Psoas muscle (tissue), 8 donors: ENCODE data around the gene HMOX1. TPM values are rescaled to one million over a fixed set of nuclear protein-coding genes. Genes with fewer than 3 reads are reported as not detected.

Source experiments
- ATAC-seq, 4 donors: fragments of 200-7000 bp; cut with Tn5 transposase; one replicate each; pipeline ENCODE4 v1.9.1; 2020; ENCODE audit warnings: moderate library complexity in 3 of 4, mild to moderate bottlenecking in 2 of 4
- DNase-seq, 2 donors: peaks; one replicate each; pipeline ENCODE4 v3.0.0-alpha.2; 2020
- H3K27ac ChIP-seq: fragments of 200-600 bp; one replicate; pipeline ENCODE4 v1.8.0; 2022
- H3K27me3 ChIP-seq, 3 donors: fragments of 200-600 bp in 1 of 3; one replicate each; pipeline versions ENCODE4 v1.6.1 to v1.8.0; 2013 to 2022; ENCODE audit warnings: low read length in 2 of 3, mild to moderate bottlenecking in 2 of 3, moderate library complexity in 1 of 3; ENCODE audit not compliant: insufficient read depth in 3 of 3
- H3K36me3 ChIP-seq, 2 donors: fragments of 200-600 bp in 1 of 2; one replicate each; pipeline versions ENCODE4 v1.6.1 to v1.8.0; 2013 to 2022; ENCODE audit warnings: low read depth in 1 of 2, mild to moderate bottlenecking in 1 of 2, moderate library complexity in 1 of 2; ENCODE audit not compliant: insufficient read depth in 1 of 2
- H3K4me1 ChIP-seq: fragments of 200-600 bp; one replicate; pipeline ENCODE4 v1.8.0; 2022
- H3K4me3 ChIP-seq: fragments of 200-600 bp; one replicate; pipeline ENCODE4 v1.8.0; 2022; ENCODE audit warnings: mild to moderate bottlenecking
- H3K9me3 ChIP-seq: fragments of 200-600 bp; one replicate; pipeline ENCODE4 v1.8.0; 2022
- WGBS, 3 donors: extraction: QIAGEN DNeasy Blood & Tissue Kit; methylation state at CpG; one replicate each; pipeline versions ENCODE4 v1.1.6 to v1.1.7; 2013; 5-methylcytosine and 5-hydroxymethylcytosine counted together
- intact Hi-C, 2 donors: fragments of 100-400 bp; cut with DNase I; formaldehyde crosslinking; loops; one replicate each; pipeline versions ENCODE4 v1.11.0 to v1.14.2; 2022
- polyA plus RNA-seq, 3 donors: library from polyadenylated mRNA; stranded (reverse); fragments of 200-250 nt; gene quantifications; one replicate each; pipeline ENCODE4 v1.2.3, GENCODE V29; 2013
- total RNA-seq, 4 donors: library from RNA; stranded (reverse); fragmentation: NEBNext Ultra II Directional in 2 of 4; extraction: Animal tissue kit (Norgen Biotek cat#: 25700) in 2 of 4; gene quantifications; one replicate each; pipeline versions ENCODE4 v1.2.1 to v1.2.4, GENCODE V29; 2021 to 2023
- TF ChIP-seq, protein P1 (sequence below): fragments of 200-600 bp; IDR thresholded peaks from one replicate; pipeline ENCODE4 v1.8.0; 2022; ENCODE audit warnings: antibody characterized with exemption
- donor health status: healthy with polysubstance abuse.
- donor health status: DM: no; HTN: no; CAD: no; lungs with moderate emphysema.
- donor health status: Bipolar disorder and iron deficiency.
- donor health status: healthy.
- donor health status: DM: yes; HTN: yes; CAD: no.
- donor health status: DM: no; HTN: no; CAD: no.
- donor health status: DM: no; HTN: no; CAD: no.
- donor health status: DM: yes; HTN: yes; CAD: no.

HMOX1 gene
- total and polyA plus RNA-seq, 7 donors, result 20.5 to 249 (median 75.0) TPM

DNA sequence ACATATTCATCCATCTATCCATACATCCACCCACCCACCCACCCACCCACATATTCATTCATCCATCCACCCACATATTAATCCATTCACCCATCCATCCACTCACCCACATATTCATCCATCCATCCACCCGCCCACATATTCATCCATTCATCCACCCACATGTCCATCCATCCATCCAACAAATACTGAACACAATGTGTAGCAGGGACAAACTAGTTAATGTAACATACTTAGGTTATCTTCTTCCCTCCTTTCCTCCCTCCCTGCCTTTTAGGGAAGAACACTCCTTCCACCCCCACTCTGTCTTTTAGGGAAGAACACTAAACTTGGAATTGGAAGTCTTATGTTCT, 58.4 kb downstream of the HMOX1 start:
- intact Hi-C loops, result loop anchor here (10.0 kb wide), 1 partner anchor 685 kb away; no protein-coding TSS in a partner anchor
- DNase-seq, result no peak
- TF ChIP-seq, protein P1, sequence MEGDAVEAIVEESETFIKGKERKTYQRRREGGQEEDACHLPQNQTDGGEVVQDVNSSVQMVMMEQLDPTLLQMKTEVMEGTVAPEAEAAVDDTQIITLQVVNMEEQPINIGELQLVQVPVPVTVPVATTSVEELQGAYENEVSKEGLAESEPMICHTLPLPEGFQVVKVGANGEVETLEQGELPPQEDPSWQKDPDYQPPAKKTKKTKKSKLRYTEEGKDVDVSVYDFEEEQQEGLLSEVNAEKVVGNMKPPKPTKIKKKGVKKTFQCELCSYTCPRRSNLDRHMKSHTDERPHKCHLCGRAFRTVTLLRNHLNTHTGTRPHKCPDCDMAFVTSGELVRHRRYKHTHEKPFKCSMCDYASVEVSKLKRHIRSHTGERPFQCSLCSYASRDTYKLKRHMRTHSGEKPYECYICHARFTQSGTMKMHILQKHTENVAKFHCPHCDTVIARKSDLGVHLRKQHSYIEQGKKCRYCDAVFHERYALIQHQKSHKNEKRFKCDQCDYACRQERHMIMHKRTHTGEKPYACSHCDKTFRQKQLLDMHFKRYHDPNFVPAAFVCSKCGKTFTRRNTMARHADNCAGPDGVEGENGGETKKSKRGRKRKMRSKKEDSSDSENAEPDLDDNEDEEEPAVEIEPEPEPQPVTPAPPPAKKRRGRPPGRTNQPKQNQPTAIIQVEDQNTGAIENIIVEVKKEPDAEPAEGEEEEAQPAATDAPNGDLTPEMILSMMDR, result no peak
- no peaks in the 10 kb centered on the region for H3K36me3 ChIP-seq
- no peak overlapping the region for H3K4me3 ChIP-seq
- no peak for ATAC-seq
- H3K9me3 ChIP-seq, result no peaks in the 10 kb centered on the region
- H3K4me1 ChIP-seq, result no peaks in the 10 kb centered on the region
- WGBS, 3 donors, result 92 to 100% (median 92%) methylated on average over 1 of the region's 1 CpG
- H3K27me3 ChIP-seq, result no peaks in the 10 kb centered on the region
- H3K27ac ChIP-seq, result no peak overlapping the region

DNA sequence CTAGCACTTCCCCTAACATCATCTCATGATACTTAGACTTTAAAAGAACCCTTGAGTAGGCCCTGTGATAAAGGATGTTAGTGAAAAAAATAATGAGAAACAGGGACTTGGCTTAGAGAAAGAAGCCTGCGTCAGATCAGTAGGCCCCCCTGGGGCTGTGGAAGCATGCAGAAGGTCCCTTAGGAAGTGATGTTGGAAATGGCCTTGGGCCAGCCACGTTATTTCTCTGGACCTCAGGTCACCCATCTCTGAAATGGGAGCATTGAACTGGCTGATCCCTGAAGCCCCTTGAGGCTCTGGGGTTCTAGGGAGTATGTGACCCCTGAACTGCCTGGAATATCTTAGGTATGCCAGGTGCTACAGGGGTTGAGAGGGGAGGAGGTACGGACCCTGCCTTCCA, 59.2 kb downstream of the HMOX1 start:
- no peak for ATAC-seq
- Histone ChIP-seq H3K9me3 (no peaks in the 10 kb centered on the region), H3K4me3 (no peak overlapping the region), H3K36me3 (no peaks in the 10 kb centered on the region), H3K27ac (no peak overlapping the region), H3K4me1 (no peaks in the 10 kb centered on the region), H3K27me3 (no peaks in the 10 kb centered on the region)
- TF ChIP-seq, protein P1, result no peak
- no peak for DNase-seq
- intact Hi-C loops, result loop anchor here in 1 of 2 donors (5.0 kb wide), 1 partner anchor 137 kb away; no protein-coding TSS in a partner anchor
- 70 to 79% (median 75%) methylated on average over 3 of the region's 3 CpGs for WGBS, 3 donors

DNA sequence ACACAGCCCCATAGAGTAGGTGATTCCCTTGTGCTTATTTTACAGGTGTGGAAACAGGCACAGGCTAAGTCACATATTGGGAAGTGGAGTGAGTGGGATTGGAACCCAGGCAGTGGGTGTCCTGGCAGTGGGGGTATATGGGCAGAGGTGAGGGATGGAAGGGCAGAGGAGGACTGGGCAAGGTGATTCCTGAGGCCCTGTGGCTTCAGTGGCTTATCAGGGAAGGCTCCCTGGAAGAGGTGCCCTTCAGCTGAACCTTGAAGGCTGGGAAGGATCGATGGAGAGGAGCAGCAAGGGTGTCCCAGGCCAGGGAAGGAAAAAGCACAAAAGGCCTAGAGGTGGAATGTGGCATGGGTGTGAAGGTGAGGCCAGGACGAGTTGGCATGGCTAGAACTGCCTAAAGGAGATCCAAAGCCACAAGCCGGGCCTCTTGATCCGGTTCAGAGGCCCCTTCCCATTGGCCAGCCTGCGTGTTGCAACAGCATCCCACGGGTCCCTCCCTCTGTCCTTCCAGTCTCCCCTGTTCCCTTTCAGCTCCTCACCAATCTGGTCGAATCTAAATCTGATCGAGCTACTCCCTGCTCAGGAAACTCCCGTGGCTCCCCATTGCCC, 60.7 kb downstream of the HMOX1 start:
- Histone ChIP-seq H3K36me3 (no peaks in the 10 kb centered on the region), H3K27me3 (no peaks in the 10 kb centered on the region), H3K9me3 (no peaks in the 10 kb centered on the region), H3K4me1 (no peaks in the 10 kb centered on the region), H3K4me3 (no peak overlapping the region), H3K27ac (no peak overlapping the region)
- ATAC-seq, result no peak
- no peak for DNase-seq
- WGBS, 3 donors, result 81 to 85% (median 84%) methylated on average over 9 of the region's 9 CpGs
- intact Hi-C loops, result loop anchor here in 1 of 2 donors (5.0 kb wide), 1 partner anchor 136 kb away; no protein-coding TSS in a partner anchor
- TF ChIP-seq, protein P1, result no peak

DNA sequence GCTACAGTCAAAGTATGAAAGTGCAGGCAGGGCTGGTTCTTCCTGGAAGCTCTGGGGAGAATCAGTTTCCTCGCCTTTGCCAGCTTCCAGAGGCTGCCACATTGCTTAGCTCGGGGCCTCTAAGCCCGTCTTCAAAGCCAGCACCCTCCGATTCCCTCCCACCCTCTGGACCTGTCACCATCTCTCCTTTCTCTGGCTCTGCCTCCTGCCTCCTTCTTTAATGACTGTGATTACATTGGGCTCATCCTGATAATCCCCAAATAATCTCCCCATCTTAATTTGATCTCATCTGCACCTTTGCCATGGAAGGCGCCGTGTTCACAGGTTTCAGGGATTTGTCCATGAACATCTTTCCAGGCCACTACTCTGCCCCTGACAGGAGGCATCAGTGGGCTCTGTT, 61.6 kb downstream of the HMOX1 start:
- intact Hi-C loops, result loop anchor here in 1 of 2 donors (5.0 kb wide), 1 partner anchor 135 kb away; no protein-coding TSS in a partner anchor
- H3K27me3 ChIP-seq, result no peaks in the 10 kb centered on the region

More for the DNA sequence above, 61.6 kb downstream of the HMOX1 start:
- Histone ChIP-seq H3K36me3 (no peaks in the 10 kb centered on the region), H3K4me3 (no peak overlapping the region), H3K27ac (no peak overlapping the region), H3K4me1 (no peaks in the 10 kb centered on the region), H3K9me3 (no peaks in the 10 kb centered on the region)
- DNase-seq (no peak), ATAC-seq (no peak)
- TF ChIP-seq, protein P1, result no peak
- WGBS, 3 donors, result 54 to 78% (median 63%) methylated on average over 6 of the region's 6 CpGs
